ENCODE data around the gene FNIP1.
"Not testable (repeated sequence)": the region's sequence is repeated elsewhere in the genome, so short reads cannot be mapped to it uniquely, and the experiment has no call there.

The FNIP1 gene

GRCh38 chr5:131786900-131787692, 9.7 kb downstream of the FNIP1 start:
- DNase-seq (ENCODE audit: low read depth in 2 of 2): no peak

GRCh38 chr5:131786036-131786435, 10.8 kb downstream of the FNIP1 start:
- no peak for DNase-seq (ENCODE audit: low read depth in 2 of 2)

GRCh38 chr5:131783874-131784273, 12.9 kb downstream of the FNIP1 start:
- DNase-seq (ENCODE audit: low read depth in 2 of 2): no peak

DNA sequence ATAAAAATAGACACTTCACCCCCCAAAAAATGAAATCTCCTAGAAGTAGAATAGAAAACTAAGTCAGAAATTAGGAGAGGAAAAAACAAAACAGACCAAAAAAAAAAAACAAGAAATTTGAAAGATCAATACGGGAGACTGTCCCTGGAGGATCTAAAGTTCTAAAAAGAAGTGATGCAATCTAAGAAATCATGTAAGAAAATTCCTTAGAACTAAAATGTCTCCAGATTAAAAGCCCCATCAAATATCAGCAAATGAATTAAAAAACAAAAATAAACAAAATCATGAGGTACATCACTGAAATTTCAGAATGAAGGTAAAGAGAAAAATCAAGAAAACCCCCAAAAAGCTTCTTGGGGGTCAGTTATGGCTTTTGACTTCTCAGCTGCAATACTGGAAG, 13.5 kb downstream of the FNIP1 start:
- no peak for DNase-seq (ENCODE audit: low read depth in 2 of 2)

DNA sequence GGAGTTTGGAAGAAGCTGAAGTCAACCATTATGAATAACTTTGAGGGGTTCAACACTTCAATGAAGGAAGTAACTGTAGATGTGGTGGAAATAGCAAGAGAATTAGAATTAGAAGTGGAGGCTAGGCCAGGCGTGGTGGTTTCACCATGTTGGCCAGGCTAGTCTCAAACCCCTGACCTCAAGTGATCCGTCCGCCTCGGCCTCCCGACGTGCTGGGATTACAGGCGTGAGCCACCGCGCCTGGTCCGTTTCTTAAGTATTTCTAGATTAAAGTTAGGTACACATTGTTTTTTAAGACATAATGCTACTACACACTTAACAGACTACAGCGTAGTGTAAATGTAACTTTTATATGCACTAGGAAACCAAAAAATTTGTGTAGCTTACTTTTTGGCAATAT, 14.1 kb downstream of the FNIP1 start:
- no peak for DNase-seq (ENCODE audit: low read depth in 2 of 2)

GRCh38 chr5:131778141-131778540, 18.7 kb downstream of the FNIP1 start:
- not testable (repeated sequence) for DNase-seq (ENCODE audit: low read depth in 2 of 2)

DNA sequence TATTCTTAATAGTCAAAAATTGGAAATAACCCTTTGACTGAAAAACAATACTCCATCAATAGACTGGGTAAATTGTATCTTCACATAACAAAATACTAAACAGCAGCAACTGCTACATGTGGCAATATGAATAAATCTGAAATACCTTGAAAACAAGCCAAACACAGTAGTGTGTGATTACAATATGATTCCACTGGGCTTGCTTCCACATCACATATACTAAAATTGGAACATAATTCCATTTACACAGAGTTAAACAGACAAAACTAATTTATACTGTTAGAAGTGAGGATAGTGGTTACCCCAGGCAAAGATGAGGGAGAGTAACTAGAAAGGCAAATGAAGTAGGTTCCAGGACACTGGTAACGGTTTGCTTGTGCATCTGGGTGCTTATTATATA, 20.4 kb downstream of the FNIP1 start:
- no peak for DNase-seq (ENCODE audit: low read depth in 2 of 2)

GRCh38 chr5:131774652-131775367, 22.0 kb downstream of the FNIP1 start:
- DNase-seq (ENCODE audit: low read depth in 2 of 2): no peak

- DNase-seq (ENCODE audit: low read depth in 2 of 2): no peak
Observed at GRCh38 chr5:131773805-131774204, 23.0 kb downstream of the FNIP1 start.

GRCh38 chr5:131771692-131772091, 25.1 kb downstream of the FNIP1 start:
- DNase-seq (ENCODE audit: low read depth in 2 of 2): no peak

DNA sequence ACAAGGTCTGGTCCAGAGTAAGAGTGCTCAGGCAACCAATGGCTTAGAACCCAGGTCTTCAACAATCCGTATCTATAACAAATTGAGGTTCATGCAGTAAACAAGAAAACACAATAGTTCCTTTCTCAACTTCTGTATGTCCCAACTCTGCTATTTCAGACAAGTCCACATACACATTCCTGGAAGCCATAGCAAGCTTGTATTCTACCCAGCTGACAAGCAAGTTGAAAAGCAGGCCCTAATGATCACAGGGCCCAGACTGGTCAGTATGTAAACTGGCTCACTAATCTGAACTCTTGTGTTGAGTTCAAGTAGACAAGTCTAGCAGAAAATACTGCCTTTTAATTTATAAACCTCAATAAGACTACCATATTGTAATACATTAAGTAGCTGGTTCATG, 26.9 kb downstream of the FNIP1 start:
- no peak for DNase-seq (ENCODE audit: low read depth in 2 of 2)

DNA sequence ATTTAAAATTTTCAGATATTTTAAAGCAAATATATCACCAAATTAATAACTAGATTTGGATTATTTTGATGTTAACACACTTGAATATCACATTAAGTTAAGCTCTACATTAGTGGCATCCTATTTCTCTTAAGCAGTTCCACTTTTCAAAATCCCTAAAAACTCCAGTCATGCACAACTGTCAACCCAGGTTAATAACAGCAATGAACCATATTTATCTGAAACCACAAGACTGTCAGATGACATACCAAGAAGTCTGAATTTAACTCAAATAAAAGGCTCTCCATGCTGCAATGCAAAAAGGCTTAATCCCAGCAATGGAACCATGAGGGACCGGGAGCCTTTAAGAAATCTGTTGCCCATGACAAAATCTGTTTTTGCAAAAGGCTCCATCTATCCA, 27.5 kb downstream of the FNIP1 start:
- no peak for DNase-seq (ENCODE audit: low read depth in 2 of 2)

DNA sequence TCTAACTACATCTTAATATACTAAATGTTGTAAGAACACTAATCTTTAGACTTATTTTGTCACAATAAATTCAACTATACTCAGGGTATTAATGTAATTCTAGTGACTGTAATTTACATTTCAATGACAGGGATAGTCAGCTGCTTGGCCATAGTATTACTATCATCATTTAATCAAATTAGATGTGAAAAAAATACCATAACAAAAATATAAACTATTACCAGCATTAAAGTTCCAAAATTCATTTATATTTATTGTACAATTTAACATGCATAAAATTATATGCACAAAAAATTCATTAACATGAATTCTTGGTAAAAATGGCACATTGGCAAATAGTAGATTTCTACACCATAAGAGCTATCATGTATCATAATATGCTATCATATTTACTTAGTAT, 28.9 kb downstream of the FNIP1 start:
- no peak for DNase-seq (ENCODE audit: low read depth in 2 of 2)

DNA sequence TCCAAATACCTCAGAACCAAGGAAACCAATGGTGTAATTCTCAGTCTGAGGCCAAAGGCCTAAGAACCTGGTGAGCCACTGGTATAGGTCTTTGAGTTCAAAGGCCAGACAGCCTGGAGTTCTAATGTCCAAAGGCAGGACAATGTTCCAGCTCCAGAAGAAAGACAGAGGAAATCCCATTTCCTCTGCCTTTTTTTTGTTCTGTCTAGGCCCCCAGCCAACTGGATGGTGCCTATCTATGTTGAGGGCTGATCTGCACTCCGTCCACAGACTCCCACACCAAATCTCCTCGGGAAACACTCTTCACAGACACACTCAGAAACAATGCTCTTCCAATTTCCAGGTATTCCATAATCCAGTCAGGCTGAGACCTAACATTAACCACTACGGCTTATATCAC, 30.1 kb downstream of the FNIP1 start:
- DNase-seq (ENCODE audit: low read depth in 2 of 2): no peak

DNA sequence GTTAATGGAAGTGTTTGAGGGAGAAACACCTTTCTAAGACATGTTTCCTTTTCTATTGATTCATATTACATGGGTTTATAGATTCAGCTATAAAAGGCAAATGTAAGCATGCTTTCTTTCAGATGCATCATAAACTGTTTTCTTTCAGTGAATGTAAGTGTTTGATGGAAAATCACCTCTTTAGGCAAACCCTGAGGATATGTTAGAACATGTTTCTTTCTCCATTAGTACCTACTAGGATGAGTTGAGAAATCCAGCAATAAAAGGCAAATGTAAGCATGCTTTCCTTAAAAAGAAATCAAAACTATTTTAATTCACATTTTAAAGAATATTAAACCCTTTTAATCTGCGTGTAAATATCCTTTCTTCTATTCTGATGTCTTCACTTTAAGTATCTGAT, 31.6 kb downstream of the FNIP1 start:
- DNase-seq (ENCODE audit: low read depth in 2 of 2): no peak

- DNase-seq (ENCODE audit: low read depth in 2 of 2): no peak
Observed at GRCh38 chr5:131763968-131764367, 32.8 kb downstream of the FNIP1 start.

DNA sequence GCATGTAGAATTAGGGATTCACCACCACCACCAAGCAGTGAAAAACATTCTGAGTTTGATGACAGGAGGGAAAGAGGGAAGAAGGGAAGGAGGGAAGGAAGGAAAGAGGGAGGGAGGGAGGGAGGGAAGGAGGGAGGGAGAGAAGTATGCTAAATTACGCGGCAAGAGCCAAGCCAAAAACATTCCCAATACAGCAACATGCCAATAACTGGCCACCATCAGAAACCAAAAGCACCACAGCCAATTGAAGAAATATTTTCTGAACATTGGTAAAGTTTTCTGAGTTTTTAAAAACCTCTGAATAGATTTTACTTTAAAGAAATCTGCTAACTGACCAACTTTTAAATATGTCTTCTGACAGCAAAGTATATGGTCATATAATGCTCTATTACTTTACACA, 36.0 kb downstream of the FNIP1 start:
- no peak for DNase-seq (ENCODE audit: low read depth in 2 of 2)

- DNase-seq (ENCODE audit: low read depth in 2 of 2): no peak
Observed at GRCh38 chr5:131759704-131760103, 37.1 kb downstream of the FNIP1 start.

GRCh38 chr5:131758520-131758900, 38.3 kb downstream of the FNIP1 start:
- DNase-seq (ENCODE audit: low read depth in 2 of 2): no peak

DNA sequence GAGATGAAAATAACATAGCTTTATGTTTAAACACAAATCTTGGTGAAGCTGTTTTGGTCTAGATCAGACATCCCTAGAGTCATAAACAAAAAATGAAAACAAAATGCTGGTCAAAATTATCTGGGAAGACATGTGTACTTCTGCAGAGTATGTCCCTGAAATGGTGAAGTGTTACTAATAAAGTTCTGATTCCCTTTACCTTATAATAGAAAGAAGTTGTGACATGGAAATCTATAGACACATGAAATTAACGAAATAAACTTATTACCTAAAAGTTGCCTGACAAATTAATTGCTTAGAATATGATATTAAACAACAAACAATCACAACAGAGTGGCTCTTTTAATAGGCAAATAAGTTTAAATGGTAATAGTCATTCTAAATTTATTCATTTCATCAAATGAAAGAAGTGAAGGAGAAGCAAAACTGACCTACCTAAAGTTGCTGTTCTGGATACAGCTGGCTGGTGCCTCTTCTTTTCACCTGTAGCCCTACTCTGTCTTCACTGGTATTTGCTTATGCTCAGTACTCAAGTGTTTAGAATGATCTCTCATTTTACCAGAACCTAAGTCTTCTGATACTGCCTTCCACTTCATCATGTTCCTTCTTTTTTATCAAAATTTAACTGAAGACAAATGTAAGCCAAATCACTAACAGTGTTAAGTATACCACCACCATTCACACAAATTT, 38.8 kb downstream of the FNIP1 start:
- no peak for DNase-seq (ENCODE audit: low read depth in 2 of 2)

GRCh38 chr5:131756942-131757341, 39.9 kb downstream of the FNIP1 start:
- DNase-seq (ENCODE audit: low read depth in 2 of 2): no peak

DNA sequence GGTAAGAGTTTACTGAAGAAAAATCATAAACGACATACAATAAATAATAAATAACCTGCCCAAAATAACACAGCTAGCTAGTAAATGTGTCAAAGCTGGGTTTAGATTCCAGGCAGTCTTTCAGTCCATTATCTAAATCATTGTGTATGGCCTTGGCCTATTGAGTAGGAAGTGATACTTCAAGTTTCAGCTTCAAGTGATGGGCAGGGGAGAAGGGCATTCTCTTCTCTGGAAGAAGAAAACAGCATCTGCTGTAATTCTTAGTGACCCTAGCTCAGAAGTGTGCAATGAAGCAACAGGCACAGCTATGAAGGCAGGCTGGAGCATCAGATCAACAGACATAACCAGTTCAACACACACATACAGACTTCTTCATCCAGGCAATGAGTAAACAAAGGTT, 42.5 kb downstream of the FNIP1 start:
- no peak for DNase-seq (ENCODE audit: low read depth in 2 of 2)

DNA sequence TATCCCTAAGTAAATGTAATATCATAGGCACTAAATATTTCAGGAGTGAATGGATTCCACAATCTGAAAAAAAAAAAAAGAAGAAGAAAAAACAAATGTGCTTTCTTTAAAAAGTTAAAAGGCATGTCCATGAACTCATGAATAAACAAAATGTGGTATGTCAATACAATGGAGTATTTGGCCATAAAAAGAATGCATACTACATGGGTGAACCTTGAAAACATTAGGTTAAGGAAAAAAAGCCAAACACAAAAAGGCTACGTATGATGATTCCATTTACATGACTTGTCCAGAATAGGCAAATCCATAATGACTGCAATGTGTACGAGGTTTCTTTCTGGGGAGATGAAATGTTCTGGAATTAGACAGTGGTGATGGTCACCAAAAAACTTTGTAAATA, 45.3 kb downstream of the FNIP1 start:
- no peak for DNase-seq (ENCODE audit: low read depth in 2 of 2)

Data from stimulated activated CD4-positive, alpha-beta T cell treated with anti-CD3 and anti-CD28 coated beads, Interleukin-15, amount 100 ng/mL, for 48 hours (primary cell).